Keratinocyte (primary cell): ENCODE results near the gene RC3H2. TPM values are rescaled to one million over a fixed set of nuclear protein-coding genes. Genes with fewer than 3 reads are reported as not detected.

Source experiments
- DNase-seq: peaks from one replicate; pipeline ENCODE4 v3.0.0-alpha.2; 2011; ENCODE audit warnings: low read depth, missing footprints, low spot score
- FAIRE-seq: peaks from 2 replicates; lab custom pipeline; 2011; peaks lifted over from hg19 to GRCh38; lab: Jason Lieb, UNC
- H2AFZ ChIP-seq: 2 replicates; pipeline ENCODE4 v1.6.0; 2012; ENCODE audit warnings: low read length, control low read depth, inconsistent platforms; ENCODE audit not compliant: control insufficient read depth
- H3K27ac ChIP-seq: 2 replicates; pipeline ENCODE4 v1.5.1; 2011; ENCODE audit warnings: low read length; ENCODE audit not compliant: control insufficient read depth, insufficient read depth
- H3K27me3 ChIP-seq: 3 replicates; pipeline ENCODE4 v1.6.0; 2011; ENCODE audit warnings: low read length; ENCODE audit not compliant: control insufficient read depth, insufficient read depth; ENCODE audit errors: extremely low read depth
- H3K36me3 ChIP-seq, 2 experiments: 2 replicates in 1 of 2; 3 replicates in 1 of 2; pipeline ENCODE4 v1.5.1; 2011; ENCODE audit warnings: low read length in 2 of 2, mild to moderate bottlenecking in 1 of 2; ENCODE audit not compliant: control insufficient read depth in 2 of 2, insufficient read depth in 2 of 2; ENCODE audit errors: extremely low read depth in 1 of 2
- H3K4me1 ChIP-seq: 3 replicates; pipeline ENCODE4 v1.5.1; 2011; ENCODE audit warnings: low read length; ENCODE audit not compliant: control insufficient read depth, insufficient read depth; ENCODE audit errors: extremely low read depth
- H3K4me2 ChIP-seq: 3 replicates; pipeline ENCODE4 v1.6.0; 2011; ENCODE audit warnings: low read depth, low read length; ENCODE audit not compliant: control insufficient read depth, insufficient read depth; ENCODE audit errors: extremely low read depth
- H3K4me3 ChIP-seq, 3 experiments: fragments of 200-600 bp in 1 of 3; sonication (generic) in 1 of 3; 2 replicates in 2 of 3; 3 replicates in 1 of 3; pipeline ENCODE4 v1.5.1; 2011 to 2016; ENCODE audit warnings: low read length in 3 of 3, mild to moderate bottlenecking in 3 of 3, control low read depth in 2 of 3, inconsistent platforms in 1 of 3, low read depth in 1 of 3, mixed read lengths in 1 of 3, mixed run types in 1 of 3, moderate library complexity in 1 of 3; ENCODE audit not compliant: control insufficient read depth in 2 of 3, insufficient read depth in 2 of 3; ENCODE audit errors: extremely low read depth in 1 of 3
- H3K79me2 ChIP-seq: 2 replicates; pipeline ENCODE4 v1.6.0; 2012; ENCODE audit warnings: low read length; ENCODE audit not compliant: control insufficient read depth, insufficient read depth
- H3K9ac ChIP-seq: 3 replicates; pipeline ENCODE4 v1.6.0; 2011; ENCODE audit warnings: low read length; ENCODE audit not compliant: control insufficient read depth, insufficient read depth; ENCODE audit errors: extremely low read depth
- H3K9me1 ChIP-seq: 3 replicates; pipeline ENCODE4 v1.6.0; 2011; ENCODE audit warnings: low read length; ENCODE audit not compliant: control insufficient read depth, insufficient read depth; ENCODE audit errors: extremely low read depth
- H3K9me3 ChIP-seq: 2 replicates; pipeline ENCODE4 v1.5.1; 2012; ENCODE audit warnings: low read depth, low read length; ENCODE audit not compliant: control insufficient read depth
- H4K20me1 ChIP-seq: 3 replicates; pipeline ENCODE4 v1.6.0; 2011; ENCODE audit warnings: low read length; ENCODE audit not compliant: control insufficient read depth, insufficient read depth; ENCODE audit errors: extremely low read depth
- CTCF ChIP-seq, 3 experiments: IDR thresholded peaks in 1 of 3; conservative IDR thresholded peaks in 1 of 3; optimal IDR thresholded peaks in 1 of 3; 2 replicates in 2 of 3; 3 replicates in 1 of 3; pipeline versions ENCODE3 to v1.5.1; 2011; ENCODE audit warnings: low read length in 3 of 3, mild to moderate bottlenecking in 3 of 3, moderate library complexity in 2 of 3, control low read depth in 1 of 3, inconsistent platforms in 1 of 3; ENCODE audit not compliant: insufficient read depth in 2 of 3; ENCODE audit errors: extremely low read depth in 1 of 3
- EZH2 ChIP-seq: IDR thresholded peaks from one replicate; pipeline ENCODE4 v1.6.1; 2012; ENCODE audit warnings: inconsistent platforms, mild to moderate bottlenecking, low read length, moderate library complexity
- dilution Hi-C: fragments of 300-500 bp; cut with MboI; formaldehyde crosslinking; loops from one replicate; pipeline ENCODE4 v1.7.0; 2020; ENCODE audit warnings: low sequenced_read_pairs; ENCODE audit not compliant: extremely low pct_ligation_motif_present
- polyA plus RNA-seq, 5 experiments: library from polyadenylated mRNA; depleted of rRNA in 3 of 5; stranded (reverse) in 3 of 5; stranded (forward) in 1 of 5; unstranded in 1 of 5; fragments of >200 nt; gene quantifications; 1 replicate in 1 of 5; 2 replicates in 3 of 5; 3 replicates in 1 of 5; pipeline versions ENCODE4 v1.2.1 to v1.2.3, GENCODE V29; 2011 to 2012; ENCODE audit warnings: missing spikeins in 2 of 5, low read depth in 1 of 5, low replicate concordance in 1 of 5

Gene RC3H2
- polyA plus RNA-seq, 1 donor (not counting 4 experiments of a cell fraction or from before 2014, with no cell fraction given) = 34.2 TPM

- DNase-seq = no peak
- peaks cover 6 to 21% of the 10 kb centered on the region in 2 experiments for H3K36me3 ChIP-seq
- no peak overlapping the region for H2AFZ ChIP-seq
- no peaks in the 10 kb centered on the region for H3K9me1 ChIP-seq
- H3K27me3 ChIP-seq = no peaks in the 10 kb centered on the region
- no peak overlapping the region for H3K4me3 ChIP-seq
- H3K27ac ChIP-seq = no peak overlapping the region
- no peak for FAIRE-seq
- no peaks in the 10 kb centered on the region for H3K9me3 ChIP-seq
- H3K79me2 ChIP-seq = peaks cover 3% of the 10 kb centered on the region
- H4K20me1 ChIP-seq = no peaks in the 10 kb centered on the region
- TF ChIP-seq CTCF (optimal IDR thresholded peaks at IDR 0.05 in 1 of 3, IDR thresholded peaks at IDR 0.05 in 1 of 3, conservative IDR thresholded peaks at IDR 0.05 in 1 of 3; ENCODE audit: extremely low read depth in 1 of 3, insufficient read depth in 2 of 3, low read length in 3 of 3) (no peak), EZH2 (no peak)
- no peaks in the 10 kb centered on the region for H3K4me1 ChIP-seq
- H3K9ac ChIP-seq = no peak overlapping the region
- dilution Hi-C loops = loop anchor here (25.0 kb wide), 1 partner anchor 357 kb away; no protein-coding TSS in a partner anchor
- H3K4me2 ChIP-seq = no peak overlapping the region
Observed at GRCh38 chr9:122819326-122819725, 85.8 kb downstream of the RC3H2 start.

- Histone ChIP-seq H3K79me2 (no peaks in the 10 kb centered on the region), H3K9me1 (no peaks in the 10 kb centered on the region), H3K9ac (no peak overlapping the region), H3K4me3 (no peak overlapping the region), H3K4me1 (no peaks in the 10 kb centered on the region), H4K20me1 (no peaks in the 10 kb centered on the region), H3K9me3 (no peaks in the 10 kb centered on the region), H3K27ac (no peak overlapping the region), H3K36me3 (peaks cover 0 to 6% of the 10 kb centered on the region in 2 experiments), H2AFZ (no peak overlapping the region), H3K4me2 (no peak overlapping the region), H3K27me3 (no peaks in the 10 kb centered on the region)
- DNase-seq = no peak
- TF ChIP-seq EZH2 = no peak
- TF ChIP-seq CTCF (optimal IDR thresholded peaks at IDR 0.05 in 1 of 3, IDR thresholded peaks at IDR 0.05 in 1 of 3, conservative IDR thresholded peaks at IDR 0.05 in 1 of 3; ENCODE audit: extremely low read depth in 1 of 3, insufficient read depth in 2 of 3, low read length in 3 of 3) = no peak
- no peak for FAIRE-seq
- dilution Hi-C loops = loop anchor here (25.0 kb wide), 1 partner anchor 354 kb away; no protein-coding TSS in a partner anchor
Observed at GRCh38 chr9:122816163-122816867, 88.8 kb downstream of the RC3H2 start.
